HG03095 (cell line): ENCODE data around the gene SPZ1.
"Not testable (repeated sequence)": the region's sequence is repeated elsewhere in the genome, so short reads cannot be mapped to it uniquely, and the experiment has no call there.

ENCODE experiments used
- ATAC-seq: cut with Tn5 transposase; IDR thresholded peaks from one replicate; pipeline ENCODE4 v1.9.1; 2021; ENCODE audit warnings: moderate library complexity; ENCODE audit not compliant: unreplicated experiment

The SPZ1 gene

DNA sequence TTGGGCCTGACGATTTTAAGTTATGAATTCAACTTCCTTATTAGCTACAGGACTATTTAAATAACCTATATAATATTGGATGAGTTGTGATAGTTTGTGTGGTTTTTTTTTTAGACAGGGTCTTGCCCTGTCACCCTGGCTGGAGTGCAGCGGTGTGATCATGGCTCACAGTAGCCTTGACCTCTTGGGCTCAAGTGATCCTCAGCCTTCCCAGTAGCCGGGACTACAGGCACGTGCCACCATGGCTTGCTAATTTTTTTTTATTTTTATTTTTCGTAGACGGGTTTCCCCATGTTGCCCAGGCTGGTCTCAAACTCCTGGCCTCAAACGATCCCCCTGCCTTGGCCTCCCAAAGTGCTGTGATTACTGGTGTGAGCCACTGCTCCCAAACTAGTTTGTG is 17.6 kb downstream of the SPZ1 start:
- ATAC-seq = no peak

DNA sequence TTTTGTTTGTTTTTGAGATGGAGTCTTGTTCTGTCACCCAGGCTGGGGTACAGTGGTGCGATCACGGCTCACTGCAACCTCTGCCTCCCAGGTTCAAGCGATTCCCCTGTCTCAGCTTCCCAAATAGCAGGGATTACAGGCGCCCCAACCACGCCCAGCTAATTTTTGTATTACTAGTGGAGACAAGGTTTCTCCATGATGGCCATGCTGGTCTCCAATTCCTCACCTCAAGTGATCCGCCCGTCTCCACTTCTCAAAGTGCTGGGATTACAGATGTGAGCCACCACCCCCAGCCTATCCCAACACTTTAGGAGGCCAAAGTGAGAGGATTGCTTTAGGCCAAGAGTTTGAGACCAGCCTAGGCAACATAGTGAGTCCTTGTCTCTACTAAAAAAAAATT is 19.3 kb downstream of the SPZ1 start:
- no peak for ATAC-seq

DNA sequence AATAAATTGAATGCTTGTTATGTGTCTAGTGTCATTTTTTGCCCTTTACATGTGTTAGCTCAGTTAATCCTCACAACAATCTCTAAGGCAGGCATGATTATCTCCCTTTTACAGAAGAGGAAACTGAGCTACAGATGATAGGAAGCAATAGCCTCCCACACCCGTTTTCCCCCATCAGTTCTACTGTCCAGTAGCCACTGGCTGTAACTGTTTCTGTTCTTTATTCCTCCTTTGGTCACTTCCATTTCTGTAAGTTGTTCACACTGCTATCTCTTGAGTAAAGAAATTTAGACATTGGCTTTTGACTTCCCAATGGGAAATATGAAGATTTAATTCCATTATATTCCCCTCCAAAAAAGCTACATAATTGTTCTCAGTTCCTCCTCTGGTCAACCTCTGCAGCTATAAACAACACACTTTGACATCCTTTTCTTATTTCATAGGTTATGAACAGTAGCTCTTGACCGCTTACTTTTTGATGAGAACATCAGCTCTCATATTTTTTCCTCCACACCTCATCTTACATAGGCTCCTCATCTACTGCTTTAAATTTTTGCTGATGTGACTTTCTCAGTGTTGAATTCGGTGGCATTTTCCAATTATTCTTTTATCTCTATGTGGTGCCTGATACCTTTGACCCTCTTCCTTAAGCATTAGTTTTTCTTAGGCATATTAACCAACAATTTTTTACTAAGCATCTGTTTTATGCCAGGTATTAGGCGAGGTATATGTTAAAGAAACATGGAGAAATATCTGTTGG is 21.4 kb downstream of the SPZ1 start:
- ATAC-seq = no peak

DNA sequence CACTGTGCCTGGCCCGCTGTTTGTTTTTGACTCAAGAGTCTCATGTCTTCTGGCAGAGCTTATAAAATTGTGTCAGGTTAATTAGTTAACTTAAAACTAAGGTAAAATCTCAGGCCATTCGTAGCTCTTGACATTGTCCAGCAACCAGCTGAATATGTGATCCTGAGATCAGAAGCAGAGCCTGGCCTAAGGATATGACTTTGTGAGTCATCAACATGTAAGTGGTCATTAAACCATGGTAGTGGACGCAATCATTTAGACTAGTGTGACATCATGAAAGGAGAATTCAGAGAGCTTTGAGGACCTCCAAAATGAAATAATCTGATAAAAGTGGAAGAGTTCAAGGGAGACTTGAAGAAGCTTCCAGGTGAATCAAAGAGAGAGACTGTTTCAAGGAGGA is 23.3 kb downstream of the SPZ1 start:
- no peak for ATAC-seq

DNA sequence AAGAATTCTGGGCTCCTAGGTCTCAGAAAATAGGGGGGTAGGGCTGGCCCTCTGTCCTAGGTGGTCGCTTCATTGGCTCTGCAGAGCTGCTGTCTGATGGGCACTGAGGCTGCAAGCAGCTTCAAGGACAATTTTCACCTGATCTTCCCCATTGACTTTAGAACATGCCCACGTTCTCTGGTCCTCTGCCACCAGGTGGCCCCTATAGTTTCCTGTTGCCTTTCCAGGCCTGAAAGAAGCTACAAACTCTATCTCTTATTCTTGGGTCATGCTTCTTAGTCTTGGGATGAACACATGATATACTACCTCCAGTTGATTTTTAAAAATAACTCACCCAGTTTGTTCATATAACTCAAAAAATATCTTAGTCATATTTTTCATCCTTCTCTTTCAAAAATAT is 26.3 kb downstream of the SPZ1 start:
- ATAC-seq = no peak

DNA sequence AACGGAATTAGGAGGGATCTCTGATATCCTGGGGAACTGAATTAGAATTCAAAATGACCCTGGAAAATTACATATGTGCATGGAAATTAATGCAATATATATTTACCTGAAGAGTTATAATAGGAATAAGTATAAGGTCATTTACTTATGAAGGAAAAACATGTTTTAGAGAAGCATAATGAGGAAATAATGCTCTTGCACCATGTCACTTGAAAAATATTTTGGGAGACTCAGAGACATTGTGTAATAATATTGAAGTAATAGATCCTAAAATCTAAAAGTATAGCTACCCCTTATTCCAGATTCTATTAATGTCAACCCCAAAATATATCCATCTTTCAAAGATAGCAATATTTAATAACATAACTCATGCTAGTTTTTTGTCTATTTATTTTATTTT is 28.4 kb downstream of the SPZ1 start:
- ATAC-seq = no peak

DNA sequence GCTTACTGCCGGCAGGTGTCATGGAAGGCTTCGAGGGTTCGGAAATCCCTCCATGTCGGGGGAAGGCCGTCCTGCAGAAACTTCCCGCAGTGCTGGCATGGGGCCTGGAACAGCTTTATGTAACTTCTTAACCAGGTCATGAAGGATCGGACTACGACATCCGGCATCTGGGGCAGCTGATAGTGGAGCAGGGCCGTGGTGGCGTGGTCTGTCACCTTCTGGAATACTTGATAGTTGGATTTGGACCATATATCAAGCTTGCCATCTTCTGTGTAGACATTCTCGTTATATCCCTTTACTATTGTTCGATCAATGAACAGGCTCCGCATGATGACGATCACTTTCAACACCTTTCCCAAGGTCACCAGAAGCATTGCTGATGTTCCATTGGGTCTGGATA is 31.2 kb downstream of the SPZ1 start:
- not testable (repeated sequence) for ATAC-seq

DNA sequence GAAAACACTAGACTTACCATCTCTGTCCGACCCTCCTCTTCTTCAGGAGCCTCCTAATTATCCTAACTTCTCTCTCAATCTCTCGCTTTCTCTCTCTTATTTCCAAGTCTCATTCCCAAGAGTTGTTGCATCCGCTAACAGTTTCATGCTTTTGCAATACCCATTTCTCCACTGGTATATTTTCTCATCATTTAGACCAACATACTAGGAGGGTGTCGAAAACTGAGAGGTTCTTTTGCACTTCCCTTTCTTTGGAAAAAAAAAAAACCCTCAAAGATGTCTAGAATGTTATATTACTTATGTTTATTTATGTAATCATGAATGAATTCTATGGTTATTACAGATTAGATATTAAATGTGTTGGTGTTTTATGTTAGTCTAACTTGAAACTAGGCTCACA is 35.9 kb downstream of the SPZ1 start:
- ATAC-seq = no peak

DNA sequence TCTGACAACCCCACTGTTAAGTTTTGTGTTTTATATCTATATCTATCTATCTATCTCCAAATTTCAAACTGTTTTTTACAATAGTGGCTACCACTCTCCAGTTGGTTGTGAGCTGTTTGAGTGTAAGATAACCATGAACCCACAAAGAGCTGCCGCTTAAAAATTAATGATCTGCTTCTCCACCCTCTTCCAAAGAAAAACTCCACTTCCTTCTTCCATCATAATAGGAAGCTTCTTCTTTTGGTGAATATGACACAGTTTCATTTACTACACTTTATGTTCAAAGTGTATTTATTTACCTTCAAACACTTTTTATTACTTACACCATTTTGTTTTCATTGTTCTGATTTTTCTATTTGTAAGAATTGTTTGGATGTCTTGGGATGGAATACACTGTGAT is 37.9 kb downstream of the SPZ1 start:
- no peak for ATAC-seq

DNA sequence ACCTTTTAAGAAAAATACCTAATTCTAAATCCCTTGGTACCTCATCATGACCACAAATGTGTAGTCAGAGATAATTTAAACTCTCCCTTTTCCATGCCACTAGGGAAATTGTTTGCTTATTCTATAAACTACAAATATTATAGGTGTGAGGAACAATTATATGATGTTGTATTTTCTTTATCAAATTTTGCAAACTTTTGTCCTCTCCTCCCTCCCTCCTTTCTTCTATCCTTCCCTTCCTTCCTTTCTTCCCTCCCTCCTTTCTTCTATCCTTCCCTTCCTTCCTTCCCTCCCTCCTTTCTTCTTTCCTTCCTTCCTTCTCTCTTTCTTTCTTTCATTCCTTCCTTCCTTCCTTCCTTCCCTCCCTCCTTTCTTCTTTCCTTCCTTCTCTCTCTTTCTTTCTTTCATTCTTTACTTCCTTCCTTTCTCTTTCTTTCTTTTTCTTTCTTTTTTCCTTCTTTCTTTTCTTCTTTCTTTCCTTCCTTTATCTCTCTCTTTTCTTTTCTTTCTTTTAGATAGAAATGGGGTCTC is 41.2 kb downstream of the SPZ1 start:
- no peak for ATAC-seq

DNA sequence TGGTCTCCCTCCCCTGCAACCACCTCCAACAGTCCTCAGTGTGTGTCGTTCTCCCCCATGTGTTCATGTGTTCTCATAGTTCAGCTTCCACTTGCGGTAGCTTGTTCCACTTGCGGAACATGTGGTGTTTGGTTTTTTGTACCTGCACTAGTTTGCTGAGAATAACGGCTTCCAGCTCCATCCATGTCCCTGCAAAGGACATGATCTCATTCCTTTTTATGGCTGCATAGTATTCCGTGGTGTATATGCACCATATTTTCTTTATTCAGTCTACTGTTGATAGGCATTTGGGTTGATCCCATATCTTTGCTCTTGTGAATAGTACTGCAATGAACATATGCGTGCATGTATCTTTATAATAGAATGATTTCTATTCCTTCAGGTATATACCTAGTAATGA is 45.1 kb downstream of the SPZ1 start:
- ATAC-seq = no peak

DNA sequence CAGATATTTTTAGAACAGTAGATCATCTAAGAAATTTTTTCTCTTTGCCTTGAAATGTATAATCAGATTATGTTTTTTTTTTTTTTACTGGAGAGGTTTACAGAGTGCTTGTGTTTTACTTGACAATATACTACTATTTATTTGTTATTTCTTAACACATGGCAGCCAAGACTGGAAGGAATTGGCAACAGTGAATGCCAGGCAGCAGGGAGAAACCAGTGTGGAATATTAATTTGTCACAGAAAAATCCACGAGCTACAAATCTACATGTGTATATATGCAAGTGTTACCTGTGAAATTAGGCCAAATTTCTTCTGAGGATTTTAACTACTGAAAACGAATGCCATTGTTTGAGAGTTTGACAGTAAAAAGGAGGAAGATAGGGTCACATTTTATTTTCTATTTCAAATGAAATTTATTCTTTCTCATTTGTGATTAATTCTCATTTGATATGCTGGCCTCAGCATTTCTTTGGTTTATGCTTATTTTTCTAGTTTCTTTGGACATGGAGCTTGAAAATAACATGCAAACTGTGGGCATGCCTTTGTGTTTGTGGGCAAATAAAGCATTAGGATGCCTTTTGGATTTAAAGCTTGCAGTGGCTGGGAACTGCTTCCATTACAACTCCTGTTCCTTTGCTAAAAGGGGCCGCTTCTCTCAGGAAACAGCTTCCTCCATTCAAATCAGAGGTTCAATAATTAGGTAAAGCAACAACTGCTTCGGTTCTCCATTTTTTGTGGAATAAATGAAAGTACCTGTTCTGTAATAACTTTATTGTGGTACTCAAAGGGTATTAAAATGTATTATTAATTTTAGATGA is 49.1 kb downstream of the SPZ1 start:
- no peak for ATAC-seq

DNA sequence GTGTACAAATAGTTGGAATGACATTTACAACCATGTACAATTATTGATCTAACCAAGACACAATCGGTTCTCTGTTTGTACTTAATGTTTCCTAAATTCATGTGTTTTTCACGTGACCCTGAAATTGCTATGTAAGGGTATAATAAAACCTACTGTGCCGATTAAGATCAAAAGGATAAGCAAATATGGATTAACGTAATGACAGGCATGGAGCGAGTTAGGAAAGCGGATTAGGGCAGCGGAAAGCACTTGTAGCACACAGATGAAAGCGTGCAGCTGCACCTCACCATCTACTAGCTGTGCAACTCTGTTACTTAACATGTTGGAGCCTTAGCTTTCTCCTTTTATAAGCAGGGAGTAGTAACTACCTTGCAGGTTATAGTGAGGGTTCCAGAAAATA is 49.7 kb downstream of the SPZ1 start:
- no peak for ATAC-seq

DNA sequence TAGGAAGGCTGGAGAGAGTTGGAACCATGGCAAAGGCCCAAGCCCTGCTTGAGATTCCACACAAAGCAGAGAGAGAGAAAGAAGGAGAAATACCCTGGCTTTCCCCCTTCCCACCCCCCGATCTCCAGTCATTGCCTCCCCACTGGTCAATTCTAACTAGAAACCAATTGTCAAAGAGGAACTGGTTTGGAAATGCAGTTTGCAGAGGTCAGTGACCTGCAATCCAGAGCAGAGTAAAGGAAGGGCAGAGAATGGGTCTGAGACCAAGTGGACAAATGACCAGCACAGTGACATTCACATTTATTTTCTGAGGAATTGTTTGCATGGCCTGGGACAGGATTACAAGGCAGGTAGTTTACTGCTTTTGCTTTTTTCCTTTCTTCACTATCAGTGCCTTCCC is 50.6 kb downstream of the SPZ1 start:
- no peak for ATAC-seq
